Muscle layer of colon (tissue), 2 donors: ENCODE results near the gene PODN.

Experiments
- H3K27ac ChIP-seq: one replicate; pipeline ENCODE4 v1.7.0; 2013; ENCODE audit warnings: low read depth, mild to moderate bottlenecking, low read length, moderate library complexity
- H3K27me3 ChIP-seq, 2 donors: one replicate each; pipeline ENCODE4 v1.7.0; 2013; ENCODE audit warnings: low read length in 2 of 2, mild to moderate bottlenecking in 2 of 2; ENCODE audit not compliant: insufficient read depth in 2 of 2, control insufficient read depth in 1 of 2
- H3K36me3 ChIP-seq: one replicate; pipeline ENCODE4 v1.7.0; 2013; ENCODE audit warnings: mild to moderate bottlenecking, low read length; ENCODE audit not compliant: insufficient read depth
- H3K4me1 ChIP-seq: one replicate; pipeline ENCODE4 v1.7.0; 2013; ENCODE audit warnings: mild to moderate bottlenecking, low read length; ENCODE audit not compliant: insufficient read depth
- H3K4me3 ChIP-seq, 2 donors: one replicate each; pipeline ENCODE4 v1.7.0; 2013; ENCODE audit warnings: low read length in 2 of 2, low read depth in 1 of 2, mild to moderate bottlenecking in 1 of 2, moderate library complexity in 1 of 2
- H3K9ac ChIP-seq: one replicate; pipeline ENCODE4 v1.7.0; 2013; ENCODE audit warnings: low read length
- H3K9me3 ChIP-seq: one replicate; pipeline ENCODE4 v1.7.0; 2013; ENCODE audit warnings: mild to moderate bottlenecking, low read length
- donor health status: abdominal sarcoma.
- donor health status: Adenocarcinoma of cecum.

Gene PODN

DNA sequence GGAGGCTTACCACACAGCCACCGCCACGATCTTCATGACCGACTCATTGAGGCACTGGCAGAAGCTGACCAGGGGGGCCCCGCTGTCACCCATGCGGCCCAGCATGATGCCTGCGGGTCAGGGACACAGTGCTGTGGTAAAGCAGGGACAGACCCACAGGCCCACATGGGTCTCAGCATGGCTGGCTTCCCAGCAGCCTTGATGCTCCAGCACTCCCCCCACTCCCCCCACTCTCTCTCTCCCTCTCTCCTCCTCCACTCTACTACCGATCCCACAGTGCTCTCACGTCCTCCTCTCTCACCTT is 31.4 kb downstream of the PODN start:
- no peak overlapping the region for H3K4me3 ChIP-seq
- H3K27ac ChIP-seq, result no peak overlapping the region
- no peaks in the 10 kb centered on the region for H3K36me3 ChIP-seq
- no peaks in the 10 kb centered on the region for H3K9me3 ChIP-seq
- no peaks in the 10 kb centered on the region for H3K4me1 ChIP-seq
- H3K27me3 ChIP-seq, result no peaks in the 10 kb centered on the region
- H3K9ac ChIP-seq, result no peak overlapping the region

DNA sequence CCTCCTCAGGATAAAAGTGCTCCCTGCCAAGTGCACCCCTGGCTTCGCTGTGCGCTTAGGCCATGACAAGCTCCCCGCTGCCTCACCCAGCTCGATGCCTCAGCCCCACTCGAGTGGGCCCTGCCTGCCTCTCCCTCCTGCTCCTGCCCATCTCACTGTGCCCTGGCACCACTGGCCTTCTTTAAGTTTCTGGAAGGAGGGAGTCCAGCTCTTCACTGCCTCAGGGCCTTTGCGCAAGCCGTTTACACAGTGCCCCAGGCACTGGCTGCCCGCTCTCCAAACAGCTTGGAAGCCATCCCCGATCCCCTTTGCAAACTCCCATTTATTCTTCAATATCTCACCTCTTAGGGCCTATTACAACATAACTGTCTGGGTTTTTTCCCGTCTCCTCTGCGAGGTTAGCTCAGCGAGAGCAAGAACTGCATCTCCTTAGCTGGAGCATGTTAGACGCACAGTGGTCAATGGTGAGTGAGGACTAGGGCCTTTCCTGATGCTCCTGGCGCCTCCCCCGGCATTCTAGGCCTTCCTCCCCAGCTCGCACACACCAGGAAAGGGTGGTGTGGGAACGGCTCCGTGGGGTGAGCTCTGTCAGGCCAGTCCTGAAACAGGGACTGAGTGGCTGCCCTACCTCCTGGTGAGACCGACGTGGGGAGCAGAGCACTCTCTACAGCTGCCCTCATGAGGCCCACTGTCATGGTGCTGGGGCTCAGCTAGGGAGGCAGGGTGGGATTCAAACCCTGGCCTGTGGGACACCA is 31.9 kb downstream of the PODN start:
- Histone ChIP-seq H3K27me3 (no peaks in the 10 kb centered on the region), H3K4me3 (no peak overlapping the region), H3K4me1 (no peaks in the 10 kb centered on the region), H3K9ac (no peak overlapping the region), H3K36me3 (no peaks in the 10 kb centered on the region), H3K27ac (no peak overlapping the region), H3K9me3 (no peaks in the 10 kb centered on the region)

DNA sequence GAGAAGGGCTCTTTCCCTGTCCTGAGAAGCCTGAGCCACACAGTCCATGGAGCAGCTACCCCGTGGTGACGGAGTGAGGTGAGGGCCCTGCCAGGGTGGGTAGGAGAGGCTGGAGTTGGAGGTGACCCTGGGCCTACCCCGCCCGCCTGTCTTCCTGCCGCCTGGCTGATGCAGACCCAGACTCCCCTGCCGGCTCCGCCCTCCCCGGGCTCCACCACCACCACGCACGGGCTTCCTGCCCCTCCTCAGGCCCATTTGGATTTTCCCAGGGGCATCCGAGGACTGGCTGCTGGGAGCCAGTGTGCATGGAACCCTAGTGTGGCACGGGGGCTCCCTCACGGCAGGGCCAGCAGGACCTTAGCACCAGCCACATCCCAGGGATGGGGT is 32.5 kb downstream of the PODN start:
- H3K4me3 ChIP-seq, result no peak overlapping the region
- no peaks in the 10 kb centered on the region for H3K9me3 ChIP-seq
- H3K27ac ChIP-seq, result no peak overlapping the region

DNA sequence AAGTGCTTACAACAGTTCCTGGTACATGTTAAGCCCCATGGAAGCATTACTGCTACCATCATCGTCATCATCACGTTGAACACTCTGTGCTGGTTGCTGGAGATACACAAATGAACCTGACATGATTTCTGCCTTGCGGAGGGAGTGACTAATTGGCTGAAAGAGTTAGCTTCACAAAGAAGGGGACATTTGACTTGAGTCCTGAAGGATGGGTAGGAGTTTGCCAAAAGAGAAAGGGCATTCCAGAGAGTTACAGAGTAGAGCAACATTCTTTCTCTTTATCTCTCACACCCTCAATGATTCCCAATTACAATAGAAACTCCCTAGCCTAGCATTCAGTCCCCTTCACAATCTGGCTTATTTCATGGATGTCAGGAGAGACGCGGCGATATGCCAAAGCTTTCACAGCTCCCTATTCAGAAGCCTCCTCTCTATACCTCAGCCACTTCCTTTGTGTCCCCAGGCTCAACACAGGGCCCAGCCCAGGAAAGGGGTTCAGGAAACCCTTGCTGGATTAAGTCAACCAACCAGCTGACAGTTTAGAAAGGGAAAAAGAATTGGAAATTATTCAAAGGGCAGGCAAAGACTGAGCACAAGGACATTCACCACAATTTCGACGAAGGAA is 42.4 kb downstream of the PODN start:
- Histone ChIP-seq H3K27me3 (no peaks in the 10 kb centered on the region), H3K36me3 (no peaks in the 10 kb centered on the region), H3K4me1 (peaks cover 21% of the 10 kb centered on the region), H3K27ac (no peak overlapping the region), H3K4me3 (no peak overlapping the region), H3K9ac (no peak overlapping the region), H3K9me3 (no peaks in the 10 kb centered on the region)

More for the DNA sequence above, 32.5 kb downstream of the PODN start:
- Histone ChIP-seq H3K9ac (no peak overlapping the region), H3K36me3 (no peaks in the 10 kb centered on the region), H3K4me1 (no peaks in the 10 kb centered on the region), H3K27me3 (no peaks in the 10 kb centered on the region)

DNA sequence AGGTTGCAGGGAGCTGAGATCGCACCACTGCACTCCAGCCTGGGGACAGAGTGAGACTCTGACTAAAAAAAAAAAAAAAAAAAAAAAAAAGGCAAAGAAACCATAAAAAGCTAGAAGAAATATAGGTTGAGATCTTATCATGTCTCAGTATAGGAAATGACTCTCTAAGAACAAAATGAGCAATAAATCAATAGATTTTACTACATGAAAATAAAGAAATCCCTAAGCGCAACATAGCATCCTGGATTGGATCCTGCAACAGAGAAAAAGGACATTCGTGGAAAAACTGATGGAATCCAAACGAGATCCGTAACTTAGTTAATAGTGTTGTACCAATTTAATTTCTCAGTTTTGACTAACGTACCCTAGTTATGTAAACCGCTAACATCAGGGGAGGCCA is 45.1 kb downstream of the PODN start:
- Histone ChIP-seq H3K9me3 (no peaks in the 10 kb centered on the region), H3K9ac (no peak overlapping the region), H3K27ac (no peak overlapping the region), H3K36me3 (no peaks in the 10 kb centered on the region), H3K4me1 (peaks cover 42% of the 10 kb centered on the region), H3K27me3 (no peaks in the 10 kb centered on the region), H3K4me3 (no peak overlapping the region)

DNA sequence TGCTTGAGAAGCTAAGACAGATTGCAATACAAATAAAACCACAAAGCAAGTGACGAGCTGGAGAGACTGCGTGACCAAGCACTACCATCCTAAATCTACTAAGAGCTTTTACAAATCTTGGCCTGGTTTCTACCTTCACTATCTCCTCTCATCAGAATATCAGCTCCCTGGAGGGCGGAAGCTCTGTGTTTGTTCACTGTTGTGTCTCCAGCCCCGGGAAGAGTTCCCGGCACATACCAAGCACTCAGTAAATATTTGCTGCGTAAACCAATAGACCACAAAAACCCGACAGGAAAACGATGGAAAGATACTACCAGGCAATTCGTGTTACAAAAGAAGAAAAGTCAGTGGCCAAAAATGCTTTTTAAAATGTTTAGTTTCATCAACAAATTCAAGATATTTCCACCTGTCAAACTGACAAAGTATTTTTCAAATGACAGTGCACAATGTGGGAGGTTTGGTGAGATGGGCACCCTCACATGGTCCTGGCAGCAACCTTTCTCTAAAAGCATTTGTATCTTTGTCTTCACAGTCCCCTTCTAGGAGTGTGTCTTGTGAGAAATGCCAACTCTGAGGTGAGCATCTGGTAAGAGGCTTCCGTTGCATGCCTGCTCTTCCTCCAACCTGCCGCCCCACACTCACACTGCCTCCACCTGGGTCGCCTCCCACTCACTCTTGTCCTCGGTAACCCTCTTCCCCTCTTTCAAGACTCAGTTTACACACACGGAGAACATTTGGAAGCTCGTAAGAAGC is 45.7 kb downstream of the PODN start:
- no peaks in the 10 kb centered on the region for H3K36me3 ChIP-seq
- H3K27me3 ChIP-seq, result no peaks in the 10 kb centered on the region
- H3K9me3 ChIP-seq, result no peaks in the 10 kb centered on the region
- no peak overlapping the region for H3K27ac ChIP-seq
- H3K4me3 ChIP-seq, result no peak overlapping the region
- no peak overlapping the region for H3K9ac ChIP-seq
- H3K4me1 ChIP-seq, result peaks cover 46% of the 10 kb centered on the region

DNA sequence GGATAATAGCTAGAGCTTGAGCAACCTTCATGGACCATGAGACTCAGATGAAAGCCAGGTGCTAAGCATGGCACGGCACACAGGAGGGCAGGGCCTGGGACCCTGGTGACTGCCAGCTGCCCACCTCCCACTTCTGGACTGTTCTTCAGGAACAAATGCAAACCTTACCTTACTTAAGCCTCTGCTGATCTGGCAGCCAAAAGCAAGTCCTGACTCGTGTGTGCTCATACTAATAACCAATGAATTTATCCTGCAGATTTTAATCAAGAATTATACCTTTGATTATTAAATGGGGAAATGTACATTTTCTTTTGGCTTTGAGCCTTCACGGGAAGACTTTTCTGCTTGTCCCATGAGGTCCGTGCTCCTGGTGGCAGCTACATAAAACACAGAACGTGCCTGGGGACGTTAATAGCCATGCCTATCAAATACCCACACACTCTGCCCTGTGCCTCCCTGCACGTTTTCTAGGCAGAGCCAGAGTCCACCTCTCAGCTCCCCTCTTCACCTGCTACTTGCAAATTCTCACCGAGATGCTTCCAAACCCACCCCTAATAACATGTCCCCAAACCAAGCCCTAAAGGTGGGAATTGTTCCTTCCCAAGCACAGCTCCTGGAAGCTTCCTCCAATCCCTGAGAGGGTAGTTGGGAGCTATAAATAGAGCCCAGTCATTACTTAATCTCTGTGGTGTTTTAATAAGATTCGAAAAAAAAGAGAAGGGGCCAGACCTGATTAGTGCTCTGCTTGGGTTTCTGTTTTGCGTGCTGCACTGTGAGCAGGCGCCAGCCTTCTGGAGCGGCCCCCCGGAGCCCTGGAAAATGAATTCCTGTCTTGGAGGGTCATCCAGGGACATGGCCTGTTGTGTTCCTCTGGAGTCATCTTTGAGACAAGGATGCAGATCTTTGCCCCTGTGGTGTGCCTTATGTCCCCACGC is 46.9 kb downstream of the PODN start:
- no peaks in the 10 kb centered on the region for H3K36me3 ChIP-seq
- H3K9ac ChIP-seq, result no peak overlapping the region

DNA sequence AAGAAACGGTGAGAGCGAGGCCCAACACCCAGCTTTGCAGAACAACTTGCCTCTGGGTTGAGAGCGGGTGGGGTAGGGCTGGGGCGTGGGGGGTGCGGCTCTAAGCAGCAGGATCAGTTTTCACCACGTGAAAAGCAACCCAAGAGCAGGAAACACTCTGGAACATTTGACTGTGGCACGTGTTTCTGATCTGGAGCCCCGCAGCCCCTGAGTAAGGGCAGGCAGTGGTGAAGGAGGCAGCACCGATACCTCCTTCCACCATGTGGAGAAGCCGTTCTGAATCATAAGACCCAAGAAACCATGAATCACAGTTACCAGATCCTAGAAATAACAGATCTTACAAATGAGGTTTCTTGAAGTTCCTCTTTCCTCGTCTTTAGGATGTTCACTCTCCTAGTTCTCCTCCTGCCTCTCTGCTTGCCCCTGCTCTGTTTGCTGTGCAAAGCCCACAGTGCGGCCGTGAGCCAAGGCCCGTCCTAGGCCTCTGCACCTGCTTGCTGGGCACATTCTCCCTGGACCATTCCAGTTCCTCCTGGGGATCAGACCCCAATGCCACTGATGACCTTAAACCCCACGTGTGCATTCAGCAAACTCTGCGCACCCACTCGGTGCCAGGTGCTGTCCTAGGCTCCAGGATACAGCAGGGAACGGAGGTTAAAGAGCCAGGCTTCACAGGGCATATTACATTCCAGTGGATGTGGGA is 48.5 kb downstream of the PODN start:
- H3K9ac ChIP-seq, result no peak overlapping the region
- peaks cover 36% of the 10 kb centered on the region for H3K4me1 ChIP-seq
- H3K9me3 ChIP-seq, result no peaks in the 10 kb centered on the region
- no peak overlapping the region for H3K4me3 ChIP-seq
- H3K27me3 ChIP-seq, result no peaks in the 10 kb centered on the region
- H3K27ac ChIP-seq, result no peak overlapping the region
- no peaks in the 10 kb centered on the region for H3K36me3 ChIP-seq

More for the DNA sequence above, 46.9 kb downstream of the PODN start:
- Histone ChIP-seq H3K4me3 (peak overlapping the region in 1 of 2 donors; percentile 19), H3K9me3 (no peaks in the 10 kb centered on the region), H3K27ac (no peak overlapping the region), H3K27me3 (no peaks in the 10 kb centered on the region), H3K4me1 (peaks cover 45% of the 10 kb centered on the region)

DNA sequence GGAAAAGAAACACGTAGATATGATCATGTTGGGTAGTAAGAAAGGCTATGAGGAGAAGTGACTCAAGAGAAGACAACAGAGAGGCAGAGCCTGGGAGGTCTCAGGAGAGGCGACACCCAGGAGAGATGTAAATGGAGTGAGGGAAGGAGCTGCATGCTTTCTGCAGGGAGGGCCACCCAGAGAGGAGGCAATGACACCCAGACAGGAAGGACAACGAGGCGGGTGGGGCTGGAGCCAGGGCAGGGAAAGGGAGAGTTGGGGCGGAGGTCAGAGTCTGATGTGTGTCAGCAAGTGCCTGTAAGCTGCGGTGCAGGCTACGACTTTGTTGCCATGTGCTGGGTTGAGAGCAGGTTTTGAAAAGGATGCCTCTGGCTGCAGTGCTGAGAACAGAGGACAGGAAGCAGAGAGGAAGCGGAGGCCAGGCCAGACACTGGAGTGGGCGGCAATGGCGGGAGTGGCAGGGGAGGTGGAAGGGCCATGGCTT is 49.1 kb downstream of the PODN start:
- H3K4me1 ChIP-seq, result peaks cover 36% of the 10 kb centered on the region

DNA sequence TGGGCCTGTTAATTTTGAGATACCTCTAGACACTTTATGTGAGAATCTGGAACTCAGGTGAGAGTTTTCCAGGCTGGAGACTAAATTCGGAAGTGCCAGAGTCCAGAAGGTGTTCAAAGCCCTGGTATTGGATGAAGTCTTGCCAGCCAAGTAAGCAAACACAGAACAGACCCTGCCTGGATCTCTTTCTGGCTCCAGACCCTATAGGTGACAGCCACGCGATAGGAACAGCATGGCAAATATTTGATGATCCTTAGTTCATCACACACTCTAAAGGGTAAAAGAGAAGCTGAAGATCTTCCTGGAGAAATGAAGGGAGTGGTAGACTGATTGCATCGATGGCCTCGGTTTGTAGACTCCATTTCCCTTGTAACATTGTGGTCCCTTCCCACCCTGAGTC is 49.7 kb downstream of the PODN start:
- Histone ChIP-seq H3K27ac (no peak overlapping the region), H3K4me1 (peaks cover 36% of the 10 kb centered on the region), H3K4me3 (no peak overlapping the region), H3K9me3 (no peaks in the 10 kb centered on the region), H3K27me3 (no peaks in the 10 kb centered on the region), H3K9ac (no peak overlapping the region), H3K36me3 (no peaks in the 10 kb centered on the region)

More for the DNA sequence above, 49.1 kb downstream of the PODN start:
- Histone ChIP-seq H3K36me3 (no peaks in the 10 kb centered on the region), H3K27ac (no peak overlapping the region), H3K9ac (no peak overlapping the region), H3K9me3 (no peaks in the 10 kb centered on the region), H3K27me3 (no peaks in the 10 kb centered on the region), H3K4me3 (no peak overlapping the region)
